ENCODE data around the gene LMBR1L.

Gene LMBR1L

DNA sequence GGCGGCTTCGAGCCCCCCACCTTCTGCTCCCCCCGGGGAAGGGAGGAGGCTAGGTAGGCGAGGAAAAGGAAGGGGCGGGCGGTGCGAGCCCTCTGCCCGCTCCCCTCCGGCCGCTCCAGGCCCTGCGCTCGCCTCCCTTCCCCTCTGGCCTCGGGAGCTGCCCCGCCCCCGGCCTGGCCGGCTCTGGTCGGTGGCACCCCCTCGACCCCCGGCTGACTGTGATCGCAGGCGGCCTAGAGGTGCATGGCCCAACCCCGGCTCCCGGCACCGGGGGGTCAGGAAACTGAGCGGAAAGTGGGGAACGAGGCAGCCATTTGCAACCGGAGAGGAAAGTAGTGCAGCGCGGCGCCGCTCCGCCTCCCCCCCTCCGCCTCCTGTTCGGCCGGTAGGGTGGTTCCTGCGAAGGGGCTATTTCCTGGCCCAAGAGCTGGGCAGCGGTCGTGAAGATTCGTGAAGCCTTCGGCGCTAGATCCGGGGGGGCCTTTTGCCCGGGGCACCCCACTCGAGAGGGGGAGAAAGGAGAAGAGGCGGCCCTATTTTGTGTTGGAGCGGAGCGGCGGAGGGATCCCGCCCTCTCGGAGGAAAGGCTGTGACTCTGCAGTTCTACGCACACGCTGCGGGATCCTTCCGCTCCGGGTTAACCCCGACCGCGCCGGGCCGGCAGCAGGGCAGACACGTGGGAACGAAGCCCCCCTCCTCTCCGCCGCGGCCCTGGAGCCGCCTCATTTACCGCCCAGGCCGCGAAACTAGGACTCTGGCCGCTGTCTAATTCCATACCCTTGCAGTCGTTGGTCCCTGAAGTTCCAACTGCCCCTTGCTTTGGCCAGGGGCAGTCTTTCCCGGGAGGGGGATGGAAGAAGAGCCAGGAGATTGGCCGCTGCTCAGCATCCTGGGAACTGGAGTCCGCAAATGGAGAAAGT, 50.1 kb downstream of the LMBR1L start, which contains the start of gene KMT2D:
TSS of gene KMT2D (minus strand) at position 558 of the 920 bp plus-strand sequence. CDS start 5,470 bp downstream, outside the sequence.
- TF ChIP-seq, protein P1, sequence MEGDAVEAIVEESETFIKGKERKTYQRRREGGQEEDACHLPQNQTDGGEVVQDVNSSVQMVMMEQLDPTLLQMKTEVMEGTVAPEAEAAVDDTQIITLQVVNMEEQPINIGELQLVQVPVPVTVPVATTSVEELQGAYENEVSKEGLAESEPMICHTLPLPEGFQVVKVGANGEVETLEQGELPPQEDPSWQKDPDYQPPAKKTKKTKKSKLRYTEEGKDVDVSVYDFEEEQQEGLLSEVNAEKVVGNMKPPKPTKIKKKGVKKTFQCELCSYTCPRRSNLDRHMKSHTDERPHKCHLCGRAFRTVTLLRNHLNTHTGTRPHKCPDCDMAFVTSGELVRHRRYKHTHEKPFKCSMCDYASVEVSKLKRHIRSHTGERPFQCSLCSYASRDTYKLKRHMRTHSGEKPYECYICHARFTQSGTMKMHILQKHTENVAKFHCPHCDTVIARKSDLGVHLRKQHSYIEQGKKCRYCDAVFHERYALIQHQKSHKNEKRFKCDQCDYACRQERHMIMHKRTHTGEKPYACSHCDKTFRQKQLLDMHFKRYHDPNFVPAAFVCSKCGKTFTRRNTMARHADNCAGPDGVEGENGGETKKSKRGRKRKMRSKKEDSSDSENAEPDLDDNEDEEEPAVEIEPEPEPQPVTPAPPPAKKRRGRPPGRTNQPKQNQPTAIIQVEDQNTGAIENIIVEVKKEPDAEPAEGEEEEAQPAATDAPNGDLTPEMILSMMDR (IDR thresholded peaks at IDR 0.05; ENCODE audit: insufficient read depth, low read length, poor library complexity, severe bottlenecking), result no peak
- peaks cover 1% of the 10 kb centered on the region for H3K36me3 ChIP-seq (ENCODE audit: control insufficient read depth, insufficient read depth, low read length)
- DNase-seq (ENCODE audit: extremely low read depth, insufficient read length), result peak; percentile 97
- no peaks in the 10 kb centered on the region for H3K27me3 ChIP-seq (replicated peaks; ENCODE audit: control insufficient read depth, insufficient read depth, low read length)
- peak within 1 kb of the TSS; percentile 70 for H3K4me3 ChIP-seq (replicated peaks; ENCODE audit: low read depth, low read length)

DNA sequence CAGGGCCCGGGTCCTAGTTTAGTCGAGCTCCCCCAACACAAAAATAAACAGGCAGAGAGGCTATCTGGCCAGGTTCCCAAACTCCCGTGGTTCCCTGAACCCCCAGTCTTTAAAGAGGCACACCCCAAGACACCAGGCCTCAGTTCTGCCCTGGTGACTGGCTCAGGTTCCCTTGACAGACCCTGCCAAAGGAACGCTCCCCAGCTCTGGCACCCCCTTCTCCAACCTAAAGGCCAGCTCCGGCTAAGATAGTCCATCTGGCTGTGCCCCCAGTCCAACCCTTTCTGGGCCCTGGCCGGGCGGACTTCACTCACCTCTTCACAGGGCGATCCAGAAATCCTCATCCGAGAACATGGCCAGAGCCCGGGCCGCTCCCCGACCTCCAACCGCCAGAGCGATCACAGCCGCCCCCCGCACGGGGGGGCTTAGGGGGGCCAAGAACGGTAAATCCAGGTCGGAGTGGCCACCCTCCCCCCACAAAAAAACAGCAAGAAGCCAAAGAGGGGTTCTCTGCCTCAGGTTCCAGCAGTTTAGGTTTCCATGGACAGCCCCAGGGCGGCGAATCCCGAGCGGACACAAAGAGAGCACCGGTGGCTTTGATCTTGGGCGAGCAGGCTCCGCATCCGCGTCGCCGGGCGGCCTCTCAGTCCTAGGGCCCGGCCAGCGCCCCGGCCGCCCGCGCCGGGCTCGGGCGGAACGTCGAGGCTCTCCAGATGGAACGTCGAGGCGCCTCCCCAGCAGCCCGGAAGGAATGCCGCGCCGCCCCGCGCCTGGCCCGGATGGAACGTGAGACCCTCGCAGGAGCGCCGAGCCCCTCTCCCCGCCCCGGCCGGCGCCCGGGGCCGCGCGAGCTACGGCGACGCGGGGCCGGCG, 51.1 kb downstream of the LMBR1L start:
- TF ChIP-seq, protein P1 (IDR thresholded peaks at IDR 0.05; ENCODE audit: insufficient read depth, low read length, poor library complexity, severe bottlenecking), result no peak
- peak; percentile 54 for DNase-seq (ENCODE audit: extremely low read depth, insufficient read length)
- H3K4me3 ChIP-seq (replicated peaks; ENCODE audit: low read depth, low read length), result peak overlapping the region; percentile 70
- peaks cover 2% of the 10 kb centered on the region for H3K36me3 ChIP-seq (ENCODE audit: control insufficient read depth, insufficient read depth, low read length)
- H3K27me3 ChIP-seq (replicated peaks; ENCODE audit: control insufficient read depth, insufficient read depth, low read length), result no peaks in the 10 kb centered on the region

DNA sequence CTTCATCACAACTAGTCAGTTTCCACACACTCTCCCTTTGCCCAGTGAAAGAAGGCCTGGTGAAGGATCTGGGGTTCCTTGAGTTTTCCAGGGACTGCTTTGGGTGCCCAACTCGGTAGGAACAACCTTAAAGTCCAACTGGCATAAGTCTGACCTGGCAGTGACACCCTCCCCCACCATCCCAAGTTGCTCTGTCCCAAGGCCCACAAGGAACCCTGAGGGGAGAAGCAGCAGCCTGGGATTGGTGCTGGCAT, 51.7 kb downstream of the LMBR1L start:
- Histone ChIP-seq H3K27me3 (replicated peaks; ENCODE audit: control insufficient read depth, insufficient read depth, low read length) (no peaks in the 10 kb centered on the region), H3K4me3 (replicated peaks; ENCODE audit: low read depth, low read length) (peak overlapping the region; percentile 70), H3K36me3 (ENCODE audit: control insufficient read depth, insufficient read depth, low read length) (peaks cover 6% of the 10 kb centered on the region)
- no peak for DNase-seq (ENCODE audit: extremely low read depth, insufficient read length)
- TF ChIP-seq, protein P1 (IDR thresholded peaks at IDR 0.05; ENCODE audit: insufficient read depth, low read length, poor library complexity, severe bottlenecking), result no peak

DNA sequence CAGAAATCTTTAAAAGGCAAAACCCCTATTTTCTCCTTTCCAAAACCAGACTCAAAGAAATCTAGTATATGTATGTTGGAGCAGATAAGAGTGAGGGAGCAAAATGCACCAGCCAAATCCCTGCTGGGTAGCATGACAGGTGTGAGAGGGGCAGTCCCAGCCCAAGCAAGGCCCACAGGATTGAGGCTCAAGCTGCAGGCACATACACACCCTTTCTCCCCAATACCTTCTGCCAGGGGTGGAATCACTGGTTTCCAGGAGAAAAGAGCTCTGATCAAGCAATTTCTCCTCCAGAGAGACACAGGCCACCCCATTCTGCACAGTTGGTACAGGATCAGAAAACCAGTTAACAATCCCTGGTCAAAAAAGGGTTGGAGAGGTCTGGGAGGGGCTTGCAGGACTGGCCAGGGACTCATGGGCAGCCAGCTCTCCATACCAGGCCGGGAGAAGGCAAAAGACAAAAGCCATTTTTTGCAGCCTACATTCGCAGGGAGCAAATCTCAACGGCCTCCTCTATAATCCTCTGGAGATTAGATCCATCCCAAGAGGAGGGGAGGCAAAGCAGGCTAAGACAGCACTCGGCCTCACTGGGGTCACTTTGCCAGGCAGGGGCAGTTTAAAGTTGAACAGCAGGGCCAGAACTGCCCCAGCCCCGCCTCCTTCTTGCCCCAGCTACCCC, 52.1 kb downstream of the LMBR1L start:
- DNase-seq (ENCODE audit: extremely low read depth, insufficient read length), result no peak
- TF ChIP-seq, protein P1 (IDR thresholded peaks at IDR 0.05; ENCODE audit: insufficient read depth, low read length, poor library complexity, severe bottlenecking), result no peak
- Histone ChIP-seq H3K36me3 (ENCODE audit: control insufficient read depth, insufficient read depth, low read length) (peaks cover 11% of the 10 kb centered on the region), H3K4me3 (replicated peaks; ENCODE audit: low read depth, low read length) (peak overlapping the region; percentile 70), H3K27me3 (replicated peaks; ENCODE audit: control insufficient read depth, insufficient read depth, low read length) (no peaks in the 10 kb centered on the region)

DNA sequence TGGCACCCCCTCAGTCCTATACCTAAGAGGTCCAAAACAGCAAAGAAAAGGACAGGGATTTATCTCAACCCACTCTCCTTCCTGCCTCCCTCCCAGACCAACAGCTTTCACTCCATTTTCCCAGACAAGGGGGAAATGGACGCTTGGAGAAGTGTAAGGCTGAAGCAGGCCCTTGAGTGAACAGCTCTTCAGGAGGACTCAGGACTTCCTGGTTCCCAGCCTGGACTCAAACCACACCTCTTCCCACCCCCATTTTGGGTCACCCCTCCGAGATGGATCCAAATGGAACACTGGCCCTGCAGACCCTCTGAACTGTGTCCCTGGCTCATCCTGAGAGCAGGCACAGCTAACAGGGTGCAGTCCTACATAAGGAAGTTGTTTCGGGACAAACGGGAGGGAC, 52.8 kb downstream of the LMBR1L start:
- H3K36me3 ChIP-seq (ENCODE audit: control insufficient read depth, insufficient read depth, low read length), result peaks cover 16% of the 10 kb centered on the region
- H3K4me3 ChIP-seq (replicated peaks; ENCODE audit: low read depth, low read length), result peak overlapping the region; percentile 70
- DNase-seq (ENCODE audit: extremely low read depth, insufficient read length), result no peak
- H3K27me3 ChIP-seq (replicated peaks; ENCODE audit: control insufficient read depth, insufficient read depth, low read length), result no peaks in the 10 kb centered on the region
- TF ChIP-seq, protein P1 (IDR thresholded peaks at IDR 0.05; ENCODE audit: insufficient read depth, low read length, poor library complexity, severe bottlenecking), result no peak
